RKO (cell line): ENCODE data around the gene RMI2.

Source experiments
- DNase-seq: peaks from one replicate; pipeline ENCODE4 v3.0.0-alpha.2; 2016; ENCODE audit warnings: low spot score

Gene RMI2

DNA sequence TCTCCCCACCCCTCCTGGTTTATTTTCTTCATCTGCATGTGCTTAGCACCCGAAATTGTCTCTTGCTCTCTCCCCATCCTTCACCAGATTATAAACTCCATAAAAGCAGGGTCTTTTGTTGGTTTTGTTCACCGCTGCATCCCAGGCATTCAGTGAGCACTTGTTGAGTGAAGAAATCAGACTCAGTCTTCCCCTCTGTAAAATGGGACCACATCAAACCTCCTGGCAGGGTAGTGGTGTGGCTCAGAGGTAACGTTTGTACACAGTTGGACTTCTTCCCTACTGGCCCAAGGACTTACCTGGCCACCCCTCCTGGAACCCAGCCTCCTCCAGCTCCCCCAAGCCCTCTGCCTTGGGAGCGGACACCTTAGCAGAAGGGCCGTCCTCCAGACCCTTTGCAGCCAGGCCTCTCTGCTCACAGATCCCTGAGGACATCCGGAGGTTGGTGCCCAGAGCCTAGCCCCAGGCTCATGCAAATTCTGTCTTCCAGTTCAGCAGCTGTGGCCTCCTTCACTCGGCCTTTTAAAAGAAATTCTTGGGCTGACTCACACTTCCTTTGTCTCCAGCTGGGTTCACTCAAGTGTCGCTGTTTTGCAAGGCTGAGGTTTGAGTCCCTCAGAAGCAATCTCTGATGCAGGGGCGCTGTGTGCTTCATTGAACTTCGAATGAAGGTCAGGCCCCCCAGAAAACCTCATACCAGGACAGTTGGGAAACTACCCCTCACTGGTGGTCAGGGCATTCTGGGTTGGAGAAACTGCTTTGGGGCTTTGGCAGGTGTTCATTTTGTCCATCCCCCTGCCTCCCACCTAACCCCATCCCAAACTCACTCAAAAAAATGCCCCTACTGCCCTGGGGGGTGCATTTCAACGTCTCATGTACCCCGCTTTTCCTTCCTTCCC lies 16.8 kb upstream of the RMI2 start:
- peak; percentile 67 for DNase-seq

DNA sequence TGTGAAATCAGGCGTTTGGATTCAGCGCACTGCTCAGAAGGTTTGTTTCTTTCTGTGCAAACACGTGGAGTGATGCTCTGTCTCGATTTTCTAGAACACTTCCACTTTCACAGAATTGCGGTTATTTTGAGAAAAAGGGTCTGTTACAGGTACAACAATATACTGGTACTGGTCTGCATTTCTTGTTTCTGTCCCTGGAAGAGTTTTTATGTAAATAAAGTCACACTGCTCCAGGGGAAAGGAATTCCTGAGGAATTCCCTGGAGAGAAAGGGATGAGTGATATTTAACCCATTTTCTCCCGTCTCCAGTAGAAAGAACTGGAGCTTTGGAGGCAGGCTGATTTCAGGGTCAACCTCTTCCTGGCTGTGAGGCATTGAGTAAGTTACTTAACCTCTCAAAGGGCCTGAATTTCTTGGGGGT lies 16.2 kb upstream of the RMI2 start:
- no peak for DNase-seq

DNA sequence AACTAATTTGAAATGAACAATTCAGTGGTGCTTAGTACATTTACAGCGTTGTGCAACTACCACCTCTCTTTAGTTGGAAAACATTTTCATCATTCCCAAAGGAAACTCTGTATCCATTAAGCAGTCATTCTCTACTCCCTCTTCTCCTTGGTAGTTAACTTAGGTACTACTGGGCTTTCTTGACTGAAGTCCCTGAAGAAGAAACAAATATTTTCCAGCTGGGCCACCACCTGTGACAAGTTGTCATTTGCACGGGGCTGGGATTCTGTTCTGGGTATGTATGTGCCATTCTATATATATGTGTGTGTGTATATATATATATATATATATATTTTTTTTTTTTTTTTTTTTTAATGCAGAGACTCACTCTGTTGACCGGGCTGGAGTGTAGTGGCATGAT lies 15.4 kb upstream of the RMI2 start:
- no peak for DNase-seq

DNA sequence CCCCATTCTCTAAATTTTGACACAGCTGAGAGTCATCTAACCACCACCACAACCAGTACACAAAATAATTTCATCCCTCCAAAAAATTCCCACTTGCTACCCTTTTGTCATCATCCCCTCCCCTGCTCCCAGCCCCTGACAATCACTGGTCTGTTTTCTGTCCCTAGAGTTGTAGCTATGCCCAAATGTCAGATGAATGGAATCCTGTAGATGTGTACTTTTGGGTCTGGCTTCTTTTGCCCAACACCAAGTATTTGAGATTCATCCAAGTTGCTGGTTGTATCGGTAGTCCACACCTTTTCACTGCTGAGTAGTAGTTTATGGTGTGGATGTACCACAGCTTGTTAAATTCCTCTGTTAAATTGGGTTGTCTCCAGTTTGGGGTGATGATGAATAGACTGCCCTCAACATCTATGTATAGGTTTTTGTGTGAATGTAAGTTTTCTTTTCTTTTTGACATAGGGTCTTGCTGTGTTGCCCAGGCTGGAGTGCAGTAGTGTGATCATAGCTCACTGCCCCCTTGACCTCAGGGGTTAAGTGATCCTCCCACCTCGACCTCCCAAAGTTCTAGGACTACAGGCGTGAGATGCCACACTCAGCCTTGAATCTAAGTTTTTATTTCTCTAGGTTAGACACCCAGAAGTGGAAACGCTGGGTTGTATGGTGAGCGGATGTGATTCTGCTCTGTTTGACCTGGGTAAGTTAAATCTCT lies 14.6 kb upstream of the RMI2 start:
- no peak for DNase-seq

DNA sequence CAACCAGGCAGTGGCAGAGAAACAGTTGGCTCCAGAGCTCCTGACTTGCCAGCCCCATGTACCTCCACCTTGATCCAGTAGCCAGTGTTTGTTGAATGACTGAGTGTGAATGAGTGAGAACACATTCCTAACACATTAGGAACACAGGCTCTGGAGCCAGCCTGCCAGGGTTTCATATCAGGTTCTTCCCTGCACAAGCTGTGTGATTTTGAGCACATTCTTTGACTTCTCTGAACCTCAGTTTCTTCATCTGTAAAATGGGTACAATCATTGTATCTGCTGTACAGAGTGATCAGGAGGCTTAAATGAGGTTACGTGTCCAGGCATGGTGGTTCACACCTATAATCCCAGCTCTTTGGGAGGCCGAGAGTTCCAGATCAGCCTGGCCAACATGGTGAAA lies 13.3 kb upstream of the RMI2 start:
- no peak for DNase-seq

DNA sequence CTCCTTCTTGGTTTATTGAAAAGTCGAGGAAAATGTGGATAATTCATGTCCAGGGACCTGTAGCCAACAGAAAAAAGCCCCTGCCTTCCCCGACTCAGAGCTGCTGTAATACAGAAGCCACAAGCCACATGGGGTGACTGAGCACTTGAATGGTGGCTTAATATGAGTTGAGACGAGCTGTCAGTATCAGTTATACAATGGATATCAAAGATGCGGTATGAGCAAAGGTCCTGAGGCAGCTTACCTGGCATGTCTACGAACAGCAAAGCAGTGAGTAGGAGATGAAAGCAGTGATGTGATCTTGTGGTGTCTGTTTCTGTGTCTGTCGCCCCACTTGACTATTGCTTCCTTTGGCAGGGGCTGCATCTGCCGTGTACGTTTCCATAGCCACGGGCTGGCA lies 12.2 kb upstream of the RMI2 start:
- no peak for DNase-seq

DNA sequence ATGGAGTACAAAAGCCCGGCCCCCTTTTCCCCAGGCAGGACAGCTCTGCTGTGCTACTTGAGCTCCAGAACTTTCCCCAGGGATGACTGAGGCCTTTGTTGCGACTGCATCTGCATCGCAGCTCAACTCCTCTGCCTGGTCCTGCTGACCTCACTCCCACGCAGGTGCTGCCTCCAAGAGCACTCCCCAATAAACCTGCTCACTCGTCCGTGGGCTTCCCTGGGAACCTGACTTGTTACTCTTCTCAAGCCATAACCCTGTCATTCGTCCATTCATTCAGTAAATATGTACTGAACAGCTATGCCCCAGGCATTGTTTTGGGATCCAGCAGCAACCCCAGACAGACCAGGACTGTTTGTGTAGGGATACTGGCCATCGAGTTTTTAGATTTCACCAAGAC lies 11.6 kb upstream of the RMI2 start:
- no peak for DNase-seq

DNA sequence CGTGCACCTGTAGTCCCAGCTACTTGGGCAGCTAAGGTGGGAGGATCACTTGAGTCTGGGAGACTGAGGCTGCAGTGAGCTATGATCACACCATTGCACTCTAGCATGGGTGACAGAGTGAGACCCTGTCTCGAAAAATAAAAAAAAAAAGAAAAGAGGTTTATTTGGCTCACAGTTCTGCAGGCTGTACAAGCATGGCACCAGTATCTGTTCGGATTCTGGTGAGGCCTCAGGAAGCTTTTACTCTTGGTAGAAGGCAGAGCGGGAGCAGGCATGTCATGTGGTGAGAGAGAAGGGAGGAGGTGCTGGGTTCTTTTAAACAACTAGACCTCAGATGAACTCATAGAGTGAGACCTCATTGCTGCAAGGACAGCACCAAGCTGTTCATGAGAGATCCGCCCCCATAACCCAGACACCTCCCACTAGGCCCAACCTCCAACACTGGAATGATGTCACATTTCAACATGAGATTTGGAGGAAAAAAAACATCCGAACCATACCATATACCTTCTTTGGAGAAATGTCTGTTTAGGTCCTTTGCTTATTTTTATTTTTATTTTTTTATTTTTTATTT lies 10.3 kb upstream of the RMI2 start:
- no peak for DNase-seq

DNA sequence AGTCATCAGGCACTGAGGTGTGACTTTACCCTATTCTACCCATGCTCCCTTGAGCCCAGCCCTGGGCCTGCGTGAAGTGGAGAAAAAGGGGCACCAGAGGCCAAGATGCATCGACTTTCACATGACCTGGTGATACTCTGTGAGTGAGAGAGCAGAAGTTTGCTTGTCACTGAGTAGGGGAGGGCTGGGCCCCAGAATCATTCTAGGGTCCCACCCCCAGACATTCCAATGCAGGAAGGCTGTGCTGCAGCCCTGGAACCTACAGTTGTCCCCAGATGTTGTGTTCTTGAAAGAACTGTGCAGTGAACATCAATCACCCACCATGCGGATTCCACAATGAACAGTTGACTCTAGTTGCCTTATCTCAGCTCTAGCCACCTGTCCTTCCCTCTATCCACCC lies 6.2 kb upstream of the RMI2 start:
- DNase-seq = no peak

DNA sequence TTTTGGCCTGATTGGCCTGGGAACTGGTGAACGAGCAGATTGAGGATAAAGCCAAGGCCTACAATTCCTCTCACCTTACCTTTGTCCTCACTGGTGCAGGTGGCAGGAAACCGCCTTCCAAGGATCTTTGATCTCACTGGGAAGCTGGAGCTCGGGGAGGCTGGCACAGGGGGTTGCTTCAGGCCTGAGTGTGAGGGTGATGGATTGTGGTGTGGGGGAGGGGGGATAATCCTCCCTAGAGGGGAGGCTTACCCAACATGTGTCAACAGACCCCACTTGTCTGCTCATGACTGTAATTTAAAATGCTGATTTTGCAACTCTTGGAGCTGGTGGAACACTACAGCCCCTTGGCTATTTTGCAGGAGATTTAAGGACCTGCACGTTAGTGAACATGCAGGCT lies 4.5 kb upstream of the RMI2 start:
- DNase-seq = no peak

DNA sequence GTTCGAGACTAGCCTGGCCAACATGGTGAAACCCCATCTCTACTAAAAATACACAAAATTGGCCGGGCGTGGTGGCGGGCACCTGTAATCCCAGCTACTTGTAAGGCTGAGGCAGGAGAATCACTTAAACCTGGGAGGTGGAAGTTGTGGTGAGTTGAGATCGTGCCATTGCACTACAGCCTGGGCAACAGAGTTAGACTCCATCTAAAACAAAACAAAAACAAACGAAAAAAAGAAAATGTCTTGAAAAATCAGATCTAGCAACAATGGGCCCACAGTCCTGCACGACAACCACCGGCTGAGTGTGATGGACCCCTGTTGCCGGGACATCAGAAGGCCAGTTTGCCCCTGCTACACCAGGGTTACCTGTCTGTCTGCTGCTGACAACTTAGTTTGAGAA lies 3.9 kb upstream of the RMI2 start:
- no peak for DNase-seq

DNA sequence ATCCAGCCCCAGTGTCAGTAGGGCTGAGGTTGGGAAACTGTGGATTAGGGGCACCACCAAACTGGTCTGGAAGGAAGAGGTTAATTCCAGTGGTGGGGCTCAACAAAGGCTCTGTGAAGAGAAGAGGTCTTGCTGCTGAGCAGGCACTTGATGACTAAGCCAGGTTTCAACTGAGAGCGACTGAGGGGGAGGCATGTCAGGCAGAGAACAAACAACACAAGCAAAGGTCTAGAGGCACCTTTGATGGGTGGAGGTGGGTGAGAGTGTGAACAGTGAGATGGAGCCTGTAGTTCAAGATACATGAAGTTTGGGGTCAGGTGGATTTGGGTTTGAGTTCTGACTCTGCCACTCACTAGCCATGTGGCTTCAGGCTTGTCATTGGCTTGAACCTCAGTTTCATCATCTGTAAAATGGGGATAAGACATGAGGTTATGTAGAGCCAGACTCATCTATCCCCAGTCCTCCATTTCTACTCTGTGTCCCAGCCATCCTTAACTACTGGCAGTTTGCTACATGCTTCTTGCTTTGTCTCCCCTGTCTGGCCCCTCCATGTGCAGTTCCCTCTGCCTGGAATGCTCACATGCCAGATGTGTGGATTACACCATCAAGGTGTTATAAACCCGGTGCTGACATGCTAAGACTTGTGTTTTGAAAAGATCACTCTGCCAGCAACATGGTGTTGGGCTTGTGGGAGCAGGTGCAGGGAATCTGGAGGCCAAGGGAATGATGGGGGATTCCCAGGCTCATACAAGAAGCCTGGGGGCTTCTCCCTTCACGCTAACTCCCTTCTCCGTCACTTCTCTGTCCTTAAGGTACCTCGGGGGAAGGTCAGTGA lies 3.0 kb upstream of the RMI2 start:
- no peak for DNase-seq

DNA sequence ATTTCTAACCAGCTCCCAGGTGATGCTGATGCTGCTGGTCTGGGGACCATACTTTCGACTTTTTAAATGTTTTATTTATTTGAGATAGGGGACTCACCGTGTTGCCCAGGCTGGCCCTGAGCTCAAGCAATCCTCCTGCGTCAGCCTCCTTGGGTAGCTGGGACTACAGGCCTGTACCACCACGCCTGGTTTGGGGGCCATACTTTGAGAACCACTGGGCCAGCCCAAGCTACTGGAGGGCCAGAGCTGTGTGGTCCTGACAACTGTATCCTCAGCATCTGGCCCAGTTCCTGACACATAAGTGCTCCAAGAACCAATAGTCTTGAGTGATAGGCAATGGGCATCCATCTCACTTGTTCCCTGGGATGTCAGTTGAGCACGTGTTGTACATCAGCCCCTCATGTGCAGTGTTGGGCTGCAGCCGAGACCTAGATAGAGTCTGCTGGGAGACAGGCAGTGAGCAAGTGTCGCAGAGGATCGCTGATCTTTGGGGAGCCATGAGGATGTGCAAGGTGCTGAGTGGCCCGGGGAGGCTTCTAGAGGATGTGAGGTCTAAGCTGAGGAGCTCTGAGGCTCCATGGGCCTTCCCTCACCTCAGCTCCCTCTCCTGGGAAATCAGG lies 1.6 kb downstream of the RMI2 start:
- no peak for DNase-seq

DNA sequence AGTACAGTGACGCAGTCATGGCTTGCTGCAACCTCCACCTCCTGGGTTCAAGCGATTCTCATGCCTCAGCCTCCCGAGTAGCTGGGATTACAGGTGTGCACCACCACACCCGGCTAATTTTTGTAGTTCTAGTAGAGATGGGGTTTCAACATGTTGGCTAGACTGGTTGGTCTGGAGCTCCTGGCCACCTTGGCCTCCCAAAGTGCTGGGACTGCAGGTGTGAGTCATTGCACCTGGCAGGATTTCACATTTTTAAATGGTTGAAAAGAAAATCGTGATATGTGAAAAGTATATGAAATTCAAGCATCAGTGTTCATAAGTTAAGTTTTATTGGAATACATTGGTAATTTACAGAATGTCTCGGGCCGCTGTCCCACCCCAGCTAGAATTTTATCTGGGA lies 2.6 kb downstream of the RMI2 start:
- no peak for DNase-seq

DNA sequence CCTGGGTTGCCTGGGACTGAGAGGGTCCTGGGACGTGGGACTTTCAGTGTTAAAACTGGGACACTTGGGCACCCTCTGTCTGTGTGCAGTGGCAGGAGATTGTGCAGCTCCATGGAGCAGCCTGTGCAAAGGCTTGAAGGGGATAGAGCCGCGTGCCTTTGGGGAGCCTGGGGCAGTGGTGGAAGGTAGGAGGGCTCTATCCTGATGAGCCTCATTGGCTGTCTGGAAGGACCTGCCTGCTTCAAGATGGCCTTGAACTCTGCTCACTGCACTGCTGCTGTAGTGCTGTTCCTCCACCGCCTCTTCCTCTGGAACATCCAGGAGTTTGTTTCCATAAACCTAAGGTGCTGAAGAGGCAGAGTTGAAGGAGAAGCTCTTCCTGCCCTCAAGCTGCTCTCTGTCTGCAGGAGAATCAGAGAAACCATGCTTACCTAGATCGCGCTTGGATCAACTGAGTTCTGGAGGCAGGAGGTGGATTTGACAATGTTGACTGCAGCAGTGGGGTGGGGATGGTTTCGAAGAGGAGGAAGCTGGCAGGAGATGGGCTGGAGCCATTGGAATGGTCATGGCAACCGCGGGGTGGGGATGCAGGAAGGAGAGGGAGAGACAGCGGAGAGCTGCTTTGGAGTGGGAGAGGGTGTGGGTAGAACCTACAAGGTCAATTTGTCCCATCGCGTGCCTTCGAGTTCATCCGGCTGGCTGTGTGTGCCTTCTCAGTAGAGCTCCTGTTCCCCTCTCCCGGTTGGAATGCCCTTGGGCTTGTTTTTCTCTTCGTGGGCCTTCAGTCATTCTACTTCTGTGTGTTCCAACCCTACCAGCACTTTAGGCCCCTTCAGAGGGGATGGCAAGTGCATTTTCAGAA lies 3.7 kb downstream of the RMI2 start:
- DNase-seq = no peak

DNA sequence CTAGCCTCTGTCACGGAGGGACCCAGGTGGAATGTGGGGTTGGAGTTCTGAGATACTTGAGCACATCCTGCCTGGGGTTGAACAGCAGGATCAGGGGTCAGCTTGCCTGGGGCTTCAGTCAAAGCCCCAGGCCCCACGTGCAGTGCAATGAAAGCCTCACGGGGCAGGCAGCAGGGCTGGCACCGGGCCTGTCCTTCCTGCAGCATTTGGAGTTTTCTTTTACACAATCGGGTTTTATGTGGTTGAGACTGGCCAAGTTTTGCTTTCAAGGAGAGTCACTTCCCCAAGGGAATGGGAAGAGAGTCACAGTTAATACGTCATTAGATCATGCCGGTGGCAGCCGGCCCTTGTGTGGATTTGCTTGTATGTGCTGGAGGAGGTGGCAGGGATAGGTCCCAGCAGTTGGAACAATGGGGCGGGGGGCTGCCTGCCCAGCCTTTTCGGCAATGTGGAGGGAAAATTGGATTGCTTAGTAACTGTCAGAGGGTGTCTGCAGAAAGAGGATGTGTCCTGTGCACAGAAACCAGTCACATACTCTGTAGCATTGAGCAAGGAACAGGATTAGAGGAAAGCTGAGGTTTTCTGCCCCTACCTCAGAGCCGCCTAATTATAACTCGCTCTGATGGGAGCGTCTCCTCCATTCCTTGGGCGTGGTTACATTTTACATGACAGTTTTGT lies 4.5 kb downstream of the RMI2 start:
- DNase-seq = no peak

DNA sequence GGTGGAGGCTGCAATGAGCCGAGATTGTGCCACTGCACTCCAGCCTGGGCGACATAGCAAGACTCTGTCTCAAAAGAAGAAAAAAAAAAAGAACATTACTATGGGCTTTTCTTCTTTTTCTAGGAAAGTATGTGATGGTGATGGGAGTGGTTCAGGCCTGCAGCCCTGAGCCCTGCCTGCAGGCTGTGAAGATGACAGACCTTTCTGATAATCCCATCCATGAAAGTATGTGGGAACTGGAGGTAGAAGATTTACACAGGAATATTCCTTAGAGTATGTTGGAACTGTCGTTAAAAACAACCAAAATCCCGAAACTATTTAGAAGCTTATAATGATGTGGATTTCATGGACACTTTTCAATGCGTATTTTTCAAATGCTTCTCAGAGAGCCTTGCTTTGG lies 5.3 kb downstream of the RMI2 start:
- no peak for DNase-seq

DNA sequence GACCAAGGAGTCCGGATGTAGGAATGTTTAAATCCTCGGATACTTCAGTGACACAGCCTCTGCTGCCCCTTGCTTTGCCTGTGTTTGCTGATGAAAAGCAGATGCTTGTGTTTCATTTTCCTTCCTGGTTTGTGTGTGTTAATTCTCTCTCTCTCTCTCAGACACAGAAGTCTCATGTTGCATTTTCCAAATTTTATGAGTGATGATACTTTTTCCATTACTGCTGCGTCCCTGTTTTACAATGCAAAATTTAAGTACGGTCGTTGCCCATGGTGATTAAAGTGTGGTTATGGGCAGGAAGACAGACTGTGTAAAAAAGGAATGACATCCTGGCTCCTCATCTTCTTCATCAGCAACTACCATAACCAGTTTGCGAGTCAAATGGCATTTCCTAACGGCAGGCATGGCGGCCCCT lies 5.7 kb downstream of the RMI2 start:
- no peak for DNase-seq

DNA sequence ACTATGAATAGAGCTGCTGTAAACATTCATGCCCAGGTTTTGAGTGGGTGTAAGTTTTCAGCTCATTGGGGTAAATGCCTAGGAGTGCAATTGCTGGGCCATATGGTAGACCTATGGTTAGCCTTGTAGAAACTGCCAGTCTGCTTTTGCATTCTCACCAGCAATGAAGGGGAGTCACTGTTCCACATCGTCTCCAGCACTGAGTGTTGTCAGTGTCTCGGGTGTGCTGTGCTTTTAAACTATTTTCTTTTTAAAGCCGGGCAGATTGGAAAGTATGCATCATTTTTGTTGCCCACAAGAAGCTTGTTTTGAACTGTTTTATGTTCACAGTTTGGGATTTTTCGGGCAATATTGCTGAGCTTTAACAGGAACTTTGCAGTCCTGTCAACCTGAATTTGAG lies 7.9 kb downstream of the RMI2 start:
- DNase-seq = no peak

DNA sequence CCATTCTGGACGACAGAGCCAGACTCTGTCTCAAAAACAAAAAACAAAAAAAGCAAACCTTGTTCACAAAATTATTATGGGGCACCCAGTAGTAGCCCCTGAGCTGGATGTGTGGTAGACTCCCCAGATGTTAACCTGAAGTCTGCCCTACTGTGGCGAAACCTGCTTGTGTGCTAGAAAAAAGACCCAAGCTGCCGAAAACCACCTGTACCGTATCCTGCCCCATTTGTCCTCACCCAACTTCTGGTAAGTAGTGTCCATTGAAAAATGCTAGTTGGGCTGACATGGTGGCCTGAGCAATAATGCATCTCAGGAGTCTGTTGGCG lies 9.1 kb downstream of the RMI2 start:
- DNase-seq = no peak
